Lung microvascular endothelial cell (primary cell): ENCODE measurements around the gene ZC3H7B. TPM values are rescaled to one million over a fixed set of nuclear protein-coding genes. Genes with fewer than 3 reads are reported as not detected.

Experiments
- DNase-seq, 2 donors: peaks; one replicate each; pipeline versions ENCODE4 v3.0.0 to v3.0.0-alpha.2; 2010; ENCODE audit warnings: low read depth in 2 of 2
- total RNA-seq: library from RNA; depleted of rRNA; stranded (reverse); fragments of >200 nt; gene quantifications from 2 replicates; pipeline ENCODE4 v1.2.1, GENCODE V29; 2014

ZC3H7B gene
- total RNA-seq, 1 donor from 2014 or later: 53.6 TPM

DNA sequence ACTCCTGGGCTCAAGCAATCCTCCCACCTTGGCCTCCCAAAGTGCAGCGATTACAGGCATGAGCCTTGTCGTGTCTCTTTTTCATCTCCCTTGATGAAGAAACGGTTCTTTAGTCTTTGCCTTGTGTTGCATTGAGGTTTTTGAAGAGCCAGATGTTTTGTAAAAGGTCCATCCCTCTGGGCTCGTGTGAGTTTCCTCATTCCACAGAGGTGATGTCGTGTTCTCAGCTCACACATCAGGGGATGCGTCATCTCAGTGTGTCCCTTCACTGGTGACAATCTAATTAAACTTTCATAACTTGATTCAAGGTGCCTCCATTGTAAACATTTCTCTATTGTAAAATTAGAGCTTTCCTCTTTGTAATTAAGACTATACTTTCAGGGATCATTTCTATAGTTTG lies 50.7 kb downstream of the ZC3H7B start:
- peak; percentile 26 to 37 for DNase-seq

DNA sequence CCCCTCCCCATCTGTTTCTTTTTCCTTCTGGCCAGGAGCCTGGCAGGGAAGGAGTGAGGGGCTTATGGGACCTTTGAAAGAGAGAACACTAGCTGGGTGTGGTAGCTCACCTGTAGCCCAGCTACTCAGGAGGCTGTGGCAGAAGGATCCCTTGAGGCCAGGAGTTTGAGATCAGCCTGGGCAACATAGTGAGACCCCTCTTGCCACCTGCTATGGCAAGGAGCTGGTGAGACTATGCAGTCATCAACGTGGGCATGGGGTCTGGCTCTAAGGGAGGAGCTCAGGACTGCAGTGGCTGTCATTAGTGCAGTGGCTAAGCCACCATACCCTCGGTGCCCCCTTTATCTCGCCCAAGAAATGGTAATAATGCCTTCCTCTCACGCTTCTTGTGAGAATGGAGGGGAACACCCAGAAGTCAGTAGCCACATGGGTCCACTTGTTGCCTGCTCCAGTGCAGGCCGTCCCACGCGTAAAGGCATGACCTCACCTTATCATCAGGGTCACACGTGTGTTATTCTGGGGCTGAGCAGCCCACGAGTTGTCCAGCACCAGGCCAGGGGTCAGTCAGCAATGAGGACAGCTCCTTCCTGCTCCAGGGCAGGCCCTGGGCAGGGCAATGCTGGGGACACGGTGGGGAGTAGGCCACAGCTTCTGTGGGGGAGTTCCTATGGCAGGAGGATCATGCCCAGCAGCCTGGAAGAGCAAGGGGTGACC lies 52.7 kb downstream of the ZC3H7B start:
- no peak for DNase-seq

DNA sequence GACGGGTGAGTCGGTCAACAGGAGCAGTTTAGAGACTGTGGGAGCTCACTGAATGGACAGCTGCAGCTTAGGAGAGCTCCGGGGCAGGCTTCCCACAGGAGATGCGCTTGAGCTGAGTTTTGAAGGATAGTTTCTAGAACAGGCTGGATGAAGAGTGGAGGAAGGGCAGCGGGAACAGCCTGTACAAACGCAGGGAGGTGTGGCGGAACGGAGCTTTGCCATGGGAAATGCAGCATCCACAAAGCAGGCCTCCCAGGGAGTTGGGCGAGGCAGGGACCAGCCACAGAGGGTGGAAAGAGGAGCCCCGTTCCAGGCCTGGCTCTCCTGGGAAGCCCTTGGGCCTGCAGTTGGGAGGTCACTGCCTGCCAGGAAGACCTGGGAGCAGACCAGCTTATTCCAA lies 53.7 kb downstream of the ZC3H7B start:
- no peak for DNase-seq

DNA sequence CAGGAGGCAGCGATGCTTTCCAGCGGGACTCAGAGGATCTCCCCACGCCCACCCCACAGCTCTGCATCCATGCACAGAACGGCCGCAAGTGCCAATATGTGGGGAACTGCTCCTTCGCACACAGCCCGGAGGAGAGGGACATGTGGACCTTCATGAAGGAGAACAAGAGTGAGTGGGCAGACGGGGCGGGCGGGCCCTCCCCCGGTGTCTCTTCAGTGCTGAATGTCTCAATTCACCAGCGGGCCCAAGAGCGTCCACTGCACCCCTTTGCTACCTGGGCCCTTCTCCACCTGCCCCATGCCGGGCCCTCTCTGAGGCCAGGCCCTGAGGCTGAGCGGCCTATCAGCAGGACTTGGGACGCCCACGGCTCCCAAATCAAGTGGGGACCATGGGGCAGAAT lies 54.6 kb downstream of the ZC3H7B start:
- no peak for DNase-seq

DNA sequence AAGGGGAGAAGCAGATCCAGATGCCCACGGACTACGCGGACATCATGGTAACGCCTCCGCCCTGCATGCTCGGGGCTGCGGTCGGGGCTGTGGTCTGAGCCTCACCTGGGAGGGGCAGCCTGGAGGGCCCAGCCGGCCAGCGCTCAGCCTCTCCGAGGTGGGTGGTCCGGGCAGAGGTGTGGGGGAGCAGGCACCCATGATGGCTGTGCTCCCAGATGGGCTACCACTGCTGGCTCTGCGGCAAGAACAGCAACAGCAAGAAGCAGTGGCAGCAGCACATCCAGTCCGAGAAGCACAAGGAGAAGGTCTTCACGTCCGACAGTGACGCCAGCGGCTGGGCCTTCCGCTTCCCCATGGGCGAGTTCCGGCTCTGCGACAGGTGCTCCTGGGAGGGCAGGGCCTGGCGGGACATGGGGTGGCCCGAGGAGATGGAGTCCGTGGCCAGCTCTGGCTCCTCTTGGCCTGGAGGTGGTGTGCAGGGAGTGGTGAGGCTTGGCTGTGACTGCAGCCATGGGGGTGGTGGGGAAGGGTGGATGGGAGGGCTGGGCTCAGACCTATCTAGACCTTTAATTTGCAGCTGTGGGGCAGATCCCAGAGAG lies 55.2 kb downstream of the ZC3H7B start:
- no peak for DNase-seq

DNA sequence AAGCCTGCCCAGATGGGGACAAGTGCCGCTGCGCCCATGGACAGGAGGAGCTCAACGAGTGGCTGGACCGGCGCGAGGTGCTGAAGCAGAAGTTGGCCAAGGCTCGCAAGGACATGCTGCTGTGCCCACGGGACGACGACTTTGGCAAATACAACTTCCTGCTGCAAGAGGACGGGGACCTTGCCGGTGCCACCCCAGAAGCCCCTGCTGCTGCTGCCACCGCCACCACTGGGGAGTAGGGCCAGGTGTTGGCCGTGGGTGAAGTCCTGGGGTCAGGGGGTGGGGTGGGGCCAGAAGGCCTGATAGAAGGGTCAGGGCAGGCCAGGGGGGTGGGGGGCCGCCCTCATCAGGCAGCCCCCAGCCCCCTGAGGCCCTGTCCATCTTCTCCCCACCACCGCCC lies 55.9 kb downstream of the ZC3H7B start:
- no peak for DNase-seq

DNA sequence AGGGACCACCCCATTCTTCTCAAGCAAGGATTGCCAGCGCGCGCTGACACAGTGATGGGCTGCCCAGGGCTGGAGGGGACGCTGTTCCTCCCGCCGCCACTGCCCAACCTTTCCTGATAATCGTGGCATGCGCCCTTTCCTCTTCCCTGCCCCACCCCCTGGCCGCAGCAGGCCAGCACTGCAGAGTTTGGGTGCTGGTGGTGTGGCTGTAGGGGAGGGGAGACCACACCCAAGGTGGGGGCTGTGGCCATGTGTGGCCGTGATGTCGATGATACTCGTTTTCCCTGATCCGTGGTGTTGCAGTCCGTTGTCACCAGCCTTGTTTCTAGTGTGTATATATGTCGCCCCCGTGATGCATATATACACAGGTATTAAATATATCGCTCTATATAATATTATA lies 57.6 kb downstream of the ZC3H7B start:
- DNase-seq: no peak

DNA sequence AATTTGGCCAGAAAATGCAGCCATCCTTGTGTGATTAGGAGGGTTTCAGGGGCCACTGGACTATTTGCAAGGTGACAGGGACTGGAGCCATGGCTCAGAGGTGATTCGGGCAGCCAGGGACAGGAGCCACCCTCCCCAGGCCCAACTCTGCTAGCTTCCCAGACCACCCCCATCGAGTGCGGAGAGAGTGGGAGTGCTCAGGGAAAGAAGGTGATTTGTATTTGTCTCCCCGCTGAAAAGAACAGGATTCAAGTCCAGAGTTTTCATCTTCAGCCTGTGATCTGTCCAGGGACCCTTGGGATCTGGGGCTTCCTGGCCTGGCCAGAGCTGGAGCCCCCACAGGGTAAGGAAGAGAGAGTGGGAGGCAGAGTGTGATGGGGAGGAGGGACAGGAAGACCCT lies 58.1 kb downstream of the ZC3H7B start:
- DNase-seq: no peak

DNA sequence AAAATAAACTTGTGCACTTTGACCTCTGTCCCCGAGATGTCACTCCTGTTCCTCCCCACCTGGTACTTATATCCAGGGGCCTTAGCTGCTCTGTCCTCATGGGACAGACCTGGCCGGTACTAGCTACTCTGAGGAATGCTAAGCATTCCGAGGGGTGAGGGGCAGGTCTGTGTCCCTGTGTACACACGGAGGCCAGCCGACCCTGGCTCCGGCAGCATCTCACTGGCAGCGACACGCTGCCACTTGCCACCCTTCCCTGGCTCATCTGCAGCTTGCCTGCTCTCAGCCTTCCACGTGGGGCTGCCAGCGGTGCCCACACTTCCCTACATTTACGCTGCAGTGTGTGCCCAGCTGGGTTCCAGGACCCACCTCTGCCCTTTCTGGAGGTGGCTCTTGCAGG lies 58.8 kb downstream of the ZC3H7B start:
- DNase-seq: no peak

DNA sequence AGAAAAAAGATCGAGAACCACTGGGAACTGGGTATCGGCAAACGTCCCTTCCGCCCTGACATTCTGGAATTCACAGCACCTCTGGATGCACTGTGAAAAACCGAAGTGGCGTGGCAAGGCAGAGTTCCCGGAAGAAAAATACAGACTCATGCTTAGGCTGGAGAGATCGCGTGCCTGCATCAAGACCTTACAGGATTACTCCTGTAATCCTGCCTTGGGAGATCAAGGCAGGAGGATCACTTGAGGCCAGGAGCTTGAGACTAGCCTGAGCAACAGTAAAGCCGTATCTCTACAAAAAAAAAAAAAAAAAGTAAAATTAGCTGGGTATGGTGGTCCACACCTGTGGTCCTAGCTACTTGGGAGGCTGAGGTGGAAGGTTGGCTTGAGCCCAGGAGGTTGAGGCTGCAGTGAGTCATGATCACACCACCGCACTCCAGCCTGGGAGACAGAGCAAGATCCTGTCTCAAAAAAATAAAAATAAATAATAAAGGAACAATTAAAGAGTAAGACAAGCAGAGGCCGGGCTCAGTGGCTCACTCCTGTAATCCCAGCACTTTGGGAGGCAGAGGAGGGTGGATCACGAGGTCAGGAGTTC lies 60.5 kb downstream of the ZC3H7B start:
- DNase-seq: peak in 1 of 2 donors; percentile 27

DNA sequence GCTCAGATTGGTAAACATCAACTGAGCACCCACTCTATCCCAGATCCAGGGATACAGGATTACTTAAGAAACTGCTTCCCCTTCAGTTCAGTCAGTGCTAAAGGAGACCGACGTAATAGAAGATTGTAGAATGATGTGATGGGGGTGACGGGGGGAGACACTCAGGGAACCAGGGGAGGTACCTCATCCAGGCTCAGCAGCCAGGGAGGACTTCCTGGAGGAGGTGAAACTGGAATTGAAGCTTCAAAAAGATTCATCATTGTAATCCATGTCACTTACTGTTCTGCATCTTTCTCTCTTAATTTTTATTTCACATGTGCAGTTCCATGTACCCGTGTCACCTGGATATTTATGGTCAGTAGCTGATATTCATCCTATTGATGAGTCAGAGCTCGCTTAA lies 61.3 kb downstream of the ZC3H7B start:
- DNase-seq: no peak

DNA sequence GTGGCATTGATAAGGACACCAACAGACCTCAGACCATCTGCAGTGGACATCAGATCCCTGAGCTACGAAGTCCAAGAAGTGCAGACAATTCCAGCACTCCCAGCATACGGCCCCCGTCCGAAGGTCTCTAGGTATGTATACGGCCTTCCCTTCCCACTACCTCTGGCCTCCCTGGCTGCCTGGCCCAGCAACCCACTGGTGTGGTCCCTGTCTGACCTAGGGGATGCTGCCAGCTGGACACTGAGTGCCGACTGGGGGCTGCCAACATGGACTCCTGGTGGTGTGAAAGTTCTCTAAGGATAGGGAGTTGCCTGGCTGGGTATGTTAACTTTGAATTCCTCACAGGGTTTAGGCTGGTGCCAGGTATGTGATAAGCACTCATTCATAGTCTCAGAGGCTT lies 62.9 kb downstream of the ZC3H7B start:
- DNase-seq: no peak

DNA sequence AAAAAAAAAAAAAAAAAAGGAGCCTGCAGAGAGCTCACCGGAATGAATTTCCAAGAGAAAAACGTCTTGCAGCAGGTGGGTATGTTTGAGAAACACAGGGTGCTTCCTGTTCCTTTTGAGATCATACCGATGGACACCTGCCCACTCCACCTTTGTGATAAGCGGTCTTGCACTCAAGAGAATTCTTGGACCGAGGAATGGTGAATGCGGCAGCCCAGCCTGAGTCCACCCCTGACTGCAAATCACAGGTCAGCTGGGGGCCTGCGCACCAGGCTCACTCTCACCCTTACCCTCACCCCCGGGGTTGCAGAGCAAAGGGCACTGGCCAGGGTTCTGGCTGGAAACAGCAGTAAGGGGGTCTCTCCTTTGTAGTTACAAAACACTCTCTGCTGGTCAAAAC lies 63.6 kb downstream of the ZC3H7B start:
- DNase-seq: no peak

DNA sequence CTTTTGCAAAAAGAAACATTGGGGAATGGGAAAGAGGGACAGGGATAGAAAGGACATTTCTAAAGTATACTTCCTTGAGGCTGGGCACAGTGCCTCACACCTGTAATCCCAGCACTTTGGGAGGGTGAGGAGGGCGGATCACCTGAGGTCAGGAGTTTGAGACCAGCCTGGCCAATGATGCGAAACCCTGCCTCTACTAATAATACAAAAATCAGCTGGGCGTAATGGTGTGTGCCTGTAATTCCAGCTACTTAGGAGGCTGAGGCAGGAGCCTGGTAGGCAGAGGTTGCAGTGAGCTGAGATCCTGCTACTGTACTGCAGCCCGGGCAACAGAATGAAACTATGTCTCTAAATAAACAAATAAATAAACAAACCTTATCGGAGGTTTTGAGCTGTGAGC lies 64.1 kb downstream of the ZC3H7B start:
- no peak for DNase-seq

DNA sequence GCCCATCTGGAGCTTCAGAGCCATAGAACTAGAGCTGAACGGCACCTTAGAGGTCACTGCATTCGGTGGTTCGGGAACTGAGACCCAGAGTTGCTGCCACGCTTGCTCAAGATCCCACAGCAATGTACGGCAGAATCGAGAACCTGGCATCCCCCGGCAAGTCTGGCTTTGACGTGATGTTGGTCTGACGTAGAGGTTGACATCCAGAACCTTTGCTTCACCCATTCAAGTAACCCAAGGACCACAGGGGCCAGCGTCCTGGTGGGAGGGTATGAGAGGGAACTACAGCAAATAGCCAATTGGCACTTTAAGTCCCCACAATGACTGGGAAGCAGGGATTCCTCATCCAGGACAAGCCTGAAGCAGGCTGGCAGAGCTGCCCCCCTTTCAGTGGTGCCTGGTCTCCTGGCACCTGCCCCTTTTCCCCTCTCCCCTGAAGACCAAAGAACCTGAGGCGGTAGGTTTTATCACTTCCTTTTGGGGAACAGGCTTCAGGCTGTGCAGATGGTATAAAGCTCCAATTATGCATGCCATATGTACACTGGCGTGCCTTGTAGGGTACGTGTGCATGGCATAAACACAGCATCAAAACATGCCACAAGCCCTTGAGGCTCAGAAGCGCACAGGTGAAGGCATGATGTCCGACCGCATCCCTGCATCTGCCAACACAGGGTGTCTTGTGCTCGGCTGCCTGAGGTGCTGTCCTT lies 65.2 kb downstream of the ZC3H7B start:
- no peak for DNase-seq

DNA sequence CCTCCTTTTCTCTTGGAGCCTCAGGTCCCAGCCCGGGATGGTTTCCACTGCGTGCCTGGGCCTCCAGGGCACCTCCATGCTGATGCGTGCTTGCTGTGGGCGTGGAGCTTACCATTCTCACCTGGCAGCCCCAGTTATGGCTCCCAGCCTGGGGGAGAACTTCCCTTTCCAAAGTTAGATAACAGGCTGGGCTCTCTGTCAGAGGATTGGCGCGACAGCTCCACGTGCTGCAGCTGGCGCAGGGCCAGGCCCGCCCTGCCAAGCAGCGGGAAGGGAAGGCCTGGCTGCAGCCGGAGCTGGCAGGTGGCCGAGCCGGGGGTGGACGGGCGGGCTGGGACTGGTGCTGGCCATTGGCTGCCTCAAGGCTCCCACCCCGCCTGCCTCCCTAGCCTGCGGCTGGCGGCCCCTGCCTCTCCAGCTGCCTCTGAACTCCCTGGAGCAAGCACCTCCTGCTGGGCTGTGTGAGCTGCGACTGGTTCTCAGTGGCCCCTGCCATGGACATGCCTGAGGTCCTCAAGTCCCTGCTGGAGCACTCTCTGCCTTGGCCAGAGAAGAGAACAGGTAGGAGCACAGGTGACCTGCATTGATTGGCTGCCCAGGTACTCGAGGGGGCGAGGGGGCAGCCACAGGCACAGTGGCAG lies 65.8 kb downstream of the ZC3H7B start:
- DNase-seq: peak; percentile 95 to 98

DNA sequence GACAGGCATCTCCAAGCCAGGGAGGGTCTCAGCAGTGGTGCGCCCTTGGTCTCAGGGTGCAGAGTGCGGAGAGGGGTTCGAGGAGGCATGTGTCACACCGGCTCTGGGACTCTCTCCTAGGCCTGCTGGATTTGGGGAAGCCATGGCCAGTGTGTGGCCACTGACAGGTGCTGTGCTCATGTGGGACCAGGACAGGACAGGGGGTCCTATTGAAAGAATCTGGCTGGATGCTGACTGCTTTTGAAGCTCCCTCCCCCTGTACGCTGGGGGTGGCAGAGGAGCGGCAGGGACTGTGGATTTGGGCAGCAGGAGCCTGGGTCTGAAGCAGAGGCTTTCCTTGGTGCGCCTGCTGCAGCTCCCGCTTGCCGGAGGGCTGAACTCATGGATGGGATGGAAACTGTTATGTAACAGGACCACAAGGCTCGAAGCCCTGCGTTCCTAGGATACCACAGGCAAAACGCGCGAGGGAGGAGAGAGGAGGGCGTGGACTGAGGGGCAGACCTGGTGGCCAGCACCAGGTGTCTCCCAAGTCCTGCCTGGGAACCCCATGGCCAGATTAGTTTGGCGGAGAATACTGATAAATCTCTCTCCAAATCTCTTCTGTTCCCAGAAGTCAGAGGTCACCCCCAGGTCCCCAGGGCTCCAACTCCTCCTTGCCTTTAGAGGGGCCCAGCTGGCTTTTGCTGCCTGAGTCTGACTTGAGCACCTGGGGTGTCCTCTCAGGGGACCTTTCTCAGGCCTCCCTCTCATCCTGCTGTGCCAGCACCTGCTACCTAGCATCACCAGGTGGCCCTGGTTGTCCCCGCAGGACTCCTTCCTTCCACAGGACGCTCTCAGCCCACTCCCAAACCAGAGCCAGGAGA lies 66.6 kb downstream of the ZC3H7B start:
- peak in 1 of 2 donors; percentile 17 for DNase-seq

DNA sequence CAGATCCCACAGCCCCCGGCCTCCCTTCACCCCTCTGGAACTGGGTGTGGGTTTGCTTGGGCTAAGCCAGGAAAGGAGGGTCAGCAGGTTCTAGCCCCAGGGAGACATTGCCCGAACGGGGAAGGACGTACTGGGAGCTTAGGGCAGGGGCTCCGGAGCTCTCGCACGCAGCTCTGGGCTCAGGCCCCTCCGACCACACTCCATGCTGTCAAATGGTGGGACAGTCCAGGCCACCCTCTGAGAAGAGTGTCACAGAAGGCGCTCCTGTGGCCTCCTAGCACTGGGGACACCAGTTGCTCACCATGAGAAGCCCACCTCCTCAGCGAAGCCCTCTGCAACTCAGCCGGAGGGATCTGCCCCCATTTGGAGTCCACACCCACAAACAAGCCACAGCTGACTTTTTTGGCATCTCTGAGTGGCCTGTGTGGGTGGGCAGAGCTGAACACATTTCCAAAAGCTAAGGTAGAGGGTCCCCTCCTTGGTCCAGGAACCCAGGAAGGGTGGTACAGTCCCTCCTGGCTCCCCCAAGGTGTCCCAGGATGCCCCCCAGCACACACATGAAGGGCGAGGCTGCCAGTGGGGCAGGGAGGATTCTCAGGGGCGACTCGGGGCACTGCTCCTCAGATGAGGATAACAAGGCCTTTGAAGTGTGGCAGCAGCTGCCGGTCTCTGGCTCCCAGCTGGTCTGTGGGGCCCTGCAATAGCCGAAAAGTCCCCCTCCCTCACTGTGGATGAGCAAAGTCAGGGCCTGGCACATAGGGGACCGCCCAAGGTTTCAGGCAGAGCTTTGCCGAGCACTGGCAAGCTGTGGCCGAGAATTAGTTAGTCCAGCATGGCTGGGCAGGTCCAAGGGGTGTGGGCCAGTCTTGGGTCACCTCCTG lies 67.5 kb downstream of the ZC3H7B start:
- no peak for DNase-seq

DNA sequence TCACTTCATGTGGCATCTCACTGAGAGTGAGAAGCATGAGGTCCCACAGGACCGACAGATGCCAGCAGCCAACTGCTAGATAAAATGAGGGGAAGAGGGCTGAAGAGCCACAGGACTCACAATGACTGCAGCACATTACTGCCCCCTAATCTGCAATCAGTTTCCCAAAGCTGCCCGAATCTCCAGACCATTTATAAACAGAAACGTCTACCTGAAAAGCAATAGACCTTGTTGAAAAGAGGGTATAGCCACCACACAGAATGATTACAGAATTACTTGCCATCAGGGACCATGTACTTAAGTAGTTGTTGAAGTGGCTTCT lies 68.1 kb downstream of the ZC3H7B start:
- no peak for DNase-seq

DNA sequence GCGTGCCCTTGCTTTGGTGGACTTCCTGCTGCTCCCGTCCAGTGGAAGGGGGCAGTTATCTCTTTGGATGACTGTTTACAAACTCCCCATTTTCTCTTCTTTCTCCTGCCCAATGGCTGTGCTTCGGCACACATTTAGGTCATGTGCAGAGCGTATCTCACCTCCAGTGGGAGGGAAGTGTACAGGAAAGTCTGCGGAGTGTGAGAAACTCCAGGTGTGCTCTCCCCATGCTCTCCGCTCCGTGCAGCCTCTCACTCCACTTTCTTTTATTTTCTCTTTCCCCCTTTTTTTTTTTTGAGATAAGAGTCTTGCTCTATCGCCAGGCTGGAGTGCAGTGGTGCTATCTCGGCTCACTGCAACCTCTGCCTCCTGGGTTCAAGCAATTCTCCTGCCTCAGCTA lies 68.5 kb downstream of the ZC3H7B start:
- DNase-seq: no peak
